HCT116 (cell line): Measurements from ENCODE around the gene IDI1. TPM values are rescaled to one million over a fixed set of nuclear protein-coding genes. Genes with fewer than 3 reads are reported as not detected.

Experiments used
- ATAC-seq: fragments of 200-7000 bp; cut with Tn5 transposase; 2 replicates; pipeline ENCODE4 v1.9.1; 2020; ENCODE audit warnings: mild to moderate bottlenecking, moderate library complexity
- BruUV-seq: library from RNA; stranded (reverse); fragments of 400-500 nt; replicated peaks from 2 replicates; lab custom pipeline; 2021; lab: Mats Ljungman, UMichigan
- CTCF ChIA-PET: fragments of 300-600 bp; sonication (Branson Sonifier 250); formaldehyde crosslinking; loops from one replicate; lab custom pipeline; 2021; ENCODE audit warnings: antibody characterized with exemption; lab: Charles Lee
- POLR2A ChIA-PET: fragments of 300-600, 350-600 bp; sonication (Branson Sonifier 250); formaldehyde crosslinking; loops from one replicate; lab custom pipeline; 2021; ENCODE audit warnings: antibody characterized with exemption; lab: Charles Lee
- RAD21 ChIA-PET, 2 experiments: fragments of 300-600 bp; sonication (Branson Sonifier 250); formaldehyde crosslinking; loops; one replicate each; lab custom pipeline; 2023; ENCODE audit warnings: low total read pairs in 2 of 2; ENCODE audit not compliant: uncharacterized antibody in 2 of 2, unreplicated experiment in 2 of 2, low non-redundant PET in 1 of 2; lab: Charles Lee
- DNase-seq: peaks from one replicate; pipeline ENCODE4 v3.0.0-alpha.2; 2010; ENCODE audit warnings: low read depth, low spot score
- H2AFZ ChIP-seq: fragments of 200-600 bp; shearing (Covaris generic), sonication (generic); 2 replicates; pipeline ENCODE4 v1.6.1; 2017; ENCODE audit warnings: low read depth, mixed run types, mixed read lengths, antibody characterized with exemption, low read length; ENCODE audit not compliant: poor library complexity, severe bottlenecking
- H3K27ac ChIP-seq: 2 replicates; pipeline ENCODE4 v1.5.1; 2012; ENCODE audit warnings: low read depth, low read length
- H3K27me3 ChIP-seq: fragments of 200-600 bp; sonication (generic); 2 replicates; pipeline ENCODE4 v1.6.1; 2016; ENCODE audit warnings: mixed run types, low read length, mixed read lengths; ENCODE audit not compliant: insufficient read depth
- H3K36me3 ChIP-seq, 2 experiments: fragments of 200-500 bp in 1 of 2; fragments of 200-600 bp in 1 of 2; sonication (Bioruptor generic) in 1 of 2; sonication (generic) in 1 of 2; 2 replicates each; pipeline versions ENCODE4 v1.5.1 to v1.6.1; 2014 to 2016; ENCODE audit warnings: low read length in 2 of 2, inconsistent platforms in 1 of 2, mixed read lengths in 1 of 2, mixed run types in 1 of 2; ENCODE audit not compliant: insufficient read depth in 2 of 2, control insufficient read depth in 1 of 2
- H3K4me1 ChIP-seq, 2 experiments: fragments of 200-600 bp in 1 of 2; sonication (generic) in 1 of 2; 2 replicates each; pipeline versions ENCODE4 v1.5.1 to v1.6.1; 2012 to 2017; ENCODE audit warnings: low read length in 2 of 2, inconsistent platforms in 1 of 2, mild to moderate bottlenecking in 1 of 2, mixed read lengths in 1 of 2, mixed run types in 1 of 2, moderate library complexity in 1 of 2; ENCODE audit not compliant: insufficient read depth in 2 of 2, control insufficient read depth in 1 of 2
- H3K4me2 ChIP-seq: fragments of 200-600 bp; sonication (generic); 2 replicates; pipeline ENCODE4 v1.6.1; 2017; ENCODE audit warnings: mixed run types, low read length, mixed read lengths
- H3K4me3 ChIP-seq, 2 experiments: fragments of 200-600 bp in 1 of 2; sonication (generic) in 1 of 2; replicated peaks in 1 of 2; 2 replicates each; pipeline ENCODE4 v1.5.1; 2011 to 2016; ENCODE audit warnings: low read length in 2 of 2, control low read depth in 1 of 2, low read depth in 1 of 2, mild to moderate bottlenecking in 1 of 2, mixed read lengths in 1 of 2, mixed run types in 1 of 2
- H3K79me2 ChIP-seq: fragments of 200-600 bp; sonication (generic); 2 replicates; pipeline ENCODE4 v1.6.1; 2017; ENCODE audit warnings: mild to moderate bottlenecking, mixed run types, low read length, moderate library complexity, mixed read lengths; ENCODE audit not compliant: insufficient read depth
- H3K9ac ChIP-seq: fragments of 200-600 bp; sonication (generic); 2 replicates; pipeline ENCODE4 v1.6.1; 2016; ENCODE audit warnings: low read length, mixed read lengths
- H3K9me2 ChIP-seq: fragments of 200-600 bp; sonication (generic), shearing (Covaris generic); 2 replicates; pipeline ENCODE4 v1.6.1; 2017; ENCODE audit warnings: mixed run types, mild to moderate bottlenecking, moderate library complexity; ENCODE audit not compliant: insufficient read depth
- H3K9me3 ChIP-seq, 2 experiments: fragments of 200-500 bp in 1 of 2; fragments of 200-600 bp in 1 of 2; sonication (Bioruptor generic) in 1 of 2; sonication (generic) in 1 of 2; 2 replicates each; pipeline ENCODE4 v1.6.1; 2014 to 2017; ENCODE audit warnings: low read length in 2 of 2, mixed read lengths in 2 of 2, inconsistent platforms in 1 of 2, low read depth in 1 of 2, mild to moderate bottlenecking in 1 of 2, mixed run types in 1 of 2, moderate library complexity in 1 of 2; ENCODE audit not compliant: control insufficient read depth in 1 of 2, insufficient read depth in 1 of 2
- H4K20me1 ChIP-seq: fragments of 200-600 bp; sonication (generic), shearing (Covaris generic); 2 replicates; pipeline ENCODE4 v1.6.1; 2017; ENCODE audit warnings: mixed run types, mild to moderate bottlenecking, moderate library complexity; ENCODE audit not compliant: insufficient read depth
- CBX3 ChIP-seq: IDR thresholded peaks from 2 replicates; pipeline ENCODE4 v1.6.1; 2012; ENCODE audit warnings: low read depth
- CEBPB ChIP-seq: IDR thresholded peaks from 2 replicates; pipeline ENCODE4 v1.6.1; 2012; ENCODE audit warnings: low read depth
- EZH2 ChIP-seq: fragments of 200-600 bp; sonication (generic); IDR thresholded peaks from 2 replicates; pipeline ENCODE4 v1.6.1; 2017; ENCODE audit warnings: antibody characterized with exemption, mixed run types
- EZH2phosphoT487 ChIP-seq: fragments of 200-600 bp; IDR thresholded peaks from 2 replicates; pipeline ENCODE4 v1.6.1; 2018; ENCODE audit warnings: antibody characterized with exemption, borderline replicate concordance
- JUND ChIP-seq: IDR thresholded peaks from 2 replicates; pipeline ENCODE4 v1.6.1; 2012
- POLR2A ChIP-seq: IDR thresholded peaks from 2 replicates; pipeline ENCODE4 v1.7.0; 2011; ENCODE audit warnings: borderline replicate concordance; ENCODE audit not compliant: insufficient read depth, insufficient read length; ENCODE audit errors: extremely low read depth
- RAD21 ChIP-seq: IDR thresholded peaks from 2 replicates; pipeline ENCODE4 v1.6.1; 2012; ENCODE audit warnings: low read depth, mild to moderate bottlenecking
- SIN3A ChIP-seq: IDR thresholded peaks from 2 replicates; pipeline ENCODE4 v1.6.1; 2012; ENCODE audit warnings: low read depth
- SP1 ChIP-seq: IDR thresholded peaks from 2 replicates; pipeline ENCODE4 v1.6.1; 2012; ENCODE audit warnings: low read depth
- SRF ChIP-seq: IDR thresholded peaks from 2 replicates; pipeline ENCODE4 v1.6.1; 2012; ENCODE audit warnings: low read depth
- TCF7L2 ChIP-seq: IDR thresholded peaks from 2 replicates; pipeline ENCODE4 v1.7.0; 2011; ENCODE audit warnings: borderline replicate concordance, inconsistent platforms; ENCODE audit not compliant: insufficient read depth, insufficient read length; ENCODE audit errors: extremely low read depth
- YY1 ChIP-seq: IDR thresholded peaks from 2 replicates; pipeline ENCODE4 v1.6.1; 2011; ENCODE audit warnings: low read length, low read depth, moderate library complexity, mild to moderate bottlenecking; ENCODE audit not compliant: insufficient replicate concordance; ENCODE audit errors: extremely low read depth
- ZBTB33 ChIP-seq: IDR thresholded peaks from 2 replicates; pipeline ENCODE4 v1.6.1; 2011; ENCODE audit warnings: mild to moderate bottlenecking, low read length, moderate library complexity; ENCODE audit not compliant: insufficient replicate concordance; ENCODE audit errors: extremely low read depth
- intact Hi-C: fragments of 100-400 bp; cut with micrococcal nuclease; formaldehyde crosslinking; loops from 2 replicates; pipeline ENCODE4 v1.10.0; 2022
- total RNA-seq: library from RNA; stranded (reverse); gene quantifications from one replicate; pipeline ENCODE4 v1.2.1, GENCODE V29; 2021; ENCODE audit not compliant: unreplicated experiment
- TF ChIP-seq, protein P1 (sequence below): IDR thresholded peaks from 2 replicates; pipeline ENCODE4 v1.6.1; 2012; ENCODE audit warnings: low read depth
- TF ChIP-seq, protein P2 (sequence below): IDR thresholded peaks from 2 replicates; pipeline ENCODE4 v1.6.1; 2012
- TF ChIP-seq, protein P3 (sequence below): IDR thresholded peaks from 2 replicates; pipeline ENCODE4 v1.6.1; 2012

The IDI1 gene
- total RNA-seq, 1 experiment from 2014 or later: 37.8 TPM

DNA sequence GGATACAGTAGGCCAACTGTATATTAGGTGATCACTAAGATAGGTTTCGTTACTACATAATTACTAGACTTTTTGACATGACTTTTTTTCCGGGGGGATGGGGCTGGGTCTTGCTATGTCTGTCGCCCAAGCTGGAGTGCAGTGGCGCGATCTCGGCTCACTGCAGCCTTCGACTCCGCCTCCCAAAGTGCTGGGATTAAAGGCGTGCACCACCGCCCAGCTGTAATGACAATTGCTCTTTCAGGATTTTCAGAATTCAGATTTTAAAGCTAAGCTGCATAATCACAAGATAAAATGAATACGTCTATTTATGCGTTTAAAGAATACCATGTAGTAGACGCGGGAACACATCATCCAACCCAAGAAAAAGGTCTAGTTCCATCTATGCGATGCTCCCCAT is 982 bp downstream of the IDI1 start:
- BruUV-seq: no TSS peak
- intact Hi-C loops: no loop called here

DNA sequence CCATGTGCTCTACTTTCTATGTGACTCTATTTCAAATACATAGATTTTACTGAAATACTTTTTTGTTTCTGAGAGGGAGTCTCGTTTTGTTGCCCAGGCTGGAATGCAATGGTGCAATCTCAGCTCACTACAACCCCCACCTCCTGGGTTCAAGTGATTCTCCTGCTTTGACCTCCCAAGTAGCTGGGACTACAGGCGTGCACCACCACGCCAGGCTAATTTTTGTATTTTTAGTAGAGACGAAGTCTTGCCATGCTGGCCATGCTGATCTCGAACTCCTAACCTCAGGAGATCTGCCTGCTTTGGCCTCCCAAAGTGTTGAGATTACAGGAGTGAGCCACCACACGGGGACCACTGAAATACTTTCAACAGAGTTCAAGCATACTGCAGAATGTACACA is 3.5 kb downstream of the IDI1 start:
- POLR2A ChIA-PET: no interaction called here
- no peaks in the 10 kb centered on the region for H3K9me3 ChIP-seq
- RAD21 ChIA-PET: no interaction called here
- H3K4me3 ChIP-seq: no peak overlapping the region
- H2AFZ ChIP-seq: no peak overlapping the region
- H3K79me2 ChIP-seq: peaks cover 48% of the 10 kb centered on the region
- no peak overlapping the region for H3K9ac ChIP-seq
- intact Hi-C loops: no loop called here
- CTCF ChIA-PET: no interaction called here
- ATAC-seq: no peak
- no peak overlapping the region for H3K27ac ChIP-seq
- H3K9me2 ChIP-seq: no peaks in the 10 kb centered on the region
- H3K36me3 ChIP-seq: peaks cover 9 to 23% of the 10 kb centered on the region in 2 experiments
- no peak overlapping the region for H3K4me2 ChIP-seq
- TSS peak; percentile 13 for BruUV-seq
- peaks cover 6 to 15% of the 10 kb centered on the region in 2 experiments; a peak in 3 of 4 replicates for H3K4me1 ChIP-seq
- no peak for DNase-seq
- no peaks in the 10 kb centered on the region; the same call in 1 of the 2 replicates for H4K20me1 ChIP-seq
- H3K27me3 ChIP-seq: no peaks in the 10 kb centered on the region
- TF ChIP-seq EZH2 (no peak), RAD21 (no peak), CEBPB (no peak), YY1 (no peak), POLR2A (no peak), SIN3A (no peak), CBX3 (no peak), TCF7L2 (no peak), SRF (no peak), JUND (no peak), SP1 (no peak), EZH2phosphoT487 (no peak), ZBTB33 (no peak)
- TF ChIP-seq, protein P1, sequence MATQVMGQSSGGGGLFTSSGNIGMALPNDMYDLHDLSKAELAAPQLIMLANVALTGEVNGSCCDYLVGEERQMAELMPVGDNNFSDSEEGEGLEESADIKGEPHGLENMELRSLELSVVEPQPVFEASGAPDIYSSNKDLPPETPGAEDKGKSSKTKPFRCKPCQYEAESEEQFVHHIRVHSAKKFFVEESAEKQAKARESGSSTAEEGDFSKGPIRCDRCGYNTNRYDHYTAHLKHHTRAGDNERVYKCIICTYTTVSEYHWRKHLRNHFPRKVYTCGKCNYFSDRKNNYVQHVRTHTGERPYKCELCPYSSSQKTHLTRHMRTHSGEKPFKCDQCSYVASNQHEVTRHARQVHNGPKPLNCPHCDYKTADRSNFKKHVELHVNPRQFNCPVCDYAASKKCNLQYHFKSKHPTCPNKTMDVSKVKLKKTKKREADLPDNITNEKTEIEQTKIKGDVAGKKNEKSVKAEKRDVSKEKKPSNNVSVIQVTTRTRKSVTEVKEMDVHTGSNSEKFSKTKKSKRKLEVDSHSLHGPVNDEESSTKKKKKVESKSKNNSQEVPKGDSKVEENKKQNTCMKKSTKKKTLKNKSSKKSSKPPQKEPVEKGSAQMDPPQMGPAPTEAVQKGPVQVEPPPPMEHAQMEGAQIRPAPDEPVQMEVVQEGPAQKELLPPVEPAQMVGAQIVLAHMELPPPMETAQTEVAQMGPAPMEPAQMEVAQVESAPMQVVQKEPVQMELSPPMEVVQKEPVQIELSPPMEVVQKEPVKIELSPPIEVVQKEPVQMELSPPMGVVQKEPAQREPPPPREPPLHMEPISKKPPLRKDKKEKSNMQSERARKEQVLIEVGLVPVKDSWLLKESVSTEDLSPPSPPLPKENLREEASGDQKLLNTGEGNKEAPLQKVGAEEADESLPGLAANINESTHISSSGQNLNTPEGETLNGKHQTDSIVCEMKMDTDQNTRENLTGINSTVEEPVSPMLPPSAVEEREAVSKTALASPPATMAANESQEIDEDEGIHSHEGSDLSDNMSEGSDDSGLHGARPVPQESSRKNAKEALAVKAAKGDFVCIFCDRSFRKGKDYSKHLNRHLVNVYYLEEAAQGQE: no peak
- TF ChIP-seq, protein P2, sequence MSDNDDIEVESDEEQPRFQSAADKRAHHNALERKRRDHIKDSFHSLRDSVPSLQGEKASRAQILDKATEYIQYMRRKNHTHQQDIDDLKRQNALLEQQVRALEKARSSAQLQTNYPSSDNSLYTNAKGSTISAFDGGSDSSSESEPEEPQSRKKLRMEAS: no peak
- TF ChIP-seq, protein P3, sequence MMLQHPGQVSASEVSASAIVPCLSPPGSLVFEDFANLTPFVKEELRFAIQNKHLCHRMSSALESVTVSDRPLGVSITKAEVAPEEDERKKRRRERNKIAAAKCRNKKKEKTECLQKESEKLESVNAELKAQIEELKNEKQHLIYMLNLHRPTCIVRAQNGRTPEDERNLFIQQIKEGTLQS: no peak

More for the DNA sequence above, 982 bp downstream of the IDI1 start:
- H3K27me3 ChIP-seq: no peaks in the 10 kb centered on the region
- H3K4me3 ChIP-seq: peak overlapping the region; percentile 90 to 91
- DNase-seq (no peak), ATAC-seq (no peak)
- H3K27ac ChIP-seq: peak overlapping the region; percentile 78
- TF ChIP-seq YY1: no peak
- H2AFZ ChIP-seq: no peak overlapping the region
- H3K9me2 ChIP-seq: no peaks in the 10 kb centered on the region
- peaks cover 0 to 6% of the 10 kb centered on the region in 2 experiments; a peak in 2 of 4 replicates for H3K36me3 ChIP-seq
- RAD21 ChIA-PET: no interaction called here
- peak overlapping the region; percentile 93 for H3K4me2 ChIP-seq
- peak overlapping the region; percentile 84 for H3K9ac ChIP-seq
- POLR2A ChIA-PET: no interaction called here
- H3K79me2 ChIP-seq: peaks cover 73% of the 10 kb centered on the region
- no peaks in the 10 kb centered on the region for H3K9me3 ChIP-seq
- peaks cover 16 to 25% of the 10 kb centered on the region in 2 experiments for H3K4me1 ChIP-seq
- H4K20me1 ChIP-seq: no peaks in the 10 kb centered on the region; the same call in 1 of the 2 replicates
- CTCF ChIA-PET: no interaction called here
